Occipital lobe (tissue), 3 donors: ENCODE measurements around the gene NCAPD2. TPM values are rescaled to one million over a fixed set of nuclear protein-coding genes. Genes with fewer than 3 reads are reported as not detected.

Experiments used
- DNase-seq: peaks from one replicate; lab custom pipeline; 2025; lab: John Stamatoyannopoulos, UW
- small RNA-seq: library from RNA; depleted of rRNA; stranded (forward); fragments of <200 nt; gene quantifications from one replicate; pipeline ENCODE3, GENCODE V24; 2014
- total RNA-seq: library from RNA; depleted of rRNA; stranded (reverse); fragments of >200 nt; gene quantifications from one replicate; pipeline ENCODE4 v1.2.3, GENCODE V29; 2014

Gene NCAPD2
- total RNA-seq, 1 donor from 2014 or later, result 9.0 TPM

GRCh38 chr12:6573001-6573400 lies 79.1 kb downstream of the NCAPD2 start:
- DNase-seq, result no peak

- DNase-seq, result no peak
Observed at GRCh38 chr12:6574576-6575295, 80.8 kb downstream of the NCAPD2 start.

GRCh38 chr12:6575648-6576047 lies 81.7 kb downstream of the NCAPD2 start:
- no peak for DNase-seq

Small RNA genes within 50 kb of the gene (small RNA-seq; reads per million reads assigned to genes)
- gene SCARNA11, result 101 reads per million, percentile 96 among the genes with 10 or more reads in this experiment

Other genes starting within 250 kb of the NCAPD2 start
- not detected for gene PLEKHG6, start 183.4 kb upstream of the NCAPD2 start, total RNA-seq
- gene TNFRSF1A, start 152.0 kb upstream of the NCAPD2 start, total RNA-seq, result 14.8 TPM
- gene SCNN1A, start 118.5 kb upstream of the NCAPD2 start, total RNA-seq, result not detected
- 1.9 TPM for gene LTBR, start 109.9 kb upstream of the NCAPD2 start, total RNA-seq
- gene CD27, start 49.1 kb upstream of the NCAPD2 start, total RNA-seq, result 0.94 TPM
- gene TAPBPL, start 42.1 kb upstream of the NCAPD2 start, total RNA-seq, result 0.78 TPM
- gene VAMP1, start 23.4 kb upstream of the NCAPD2 start, total RNA-seq, result 6.4 TPM
- 36.5 TPM for gene MRPL51, start 840 bp upstream of the NCAPD2 start, total RNA-seq
- 1,311 TPM for gene GAPDH, start 40.4 kb downstream of the NCAPD2 start, total RNA-seq
- 4.4 TPM for gene IFFO1, start 61.9 kb downstream of the NCAPD2 start, total RNA-seq
- 10.8 TPM for gene NOP2, start 74.2 kb downstream of the NCAPD2 start, total RNA-seq
- 149 TPM for gene CHD4, start 113.3 kb downstream of the NCAPD2 start, total RNA-seq
- 0.62 TPM for gene LPAR5, start 141.9 kb downstream of the NCAPD2 start, total RNA-seq
- 0.62 TPM for gene ACRBP, start 153.3 kb downstream of the NCAPD2 start, total RNA-seq
- gene ING4, start 169.0 kb downstream of the NCAPD2 start, total RNA-seq, result 65.0 TPM
- 15.1 TPM for gene ZNF384, start 195.3 kb downstream of the NCAPD2 start, total RNA-seq
- 1.2 TPM for gene PIANP, start 206.7 kb downstream of the NCAPD2 start, total RNA-seq
- gene COPS7A, start 229.9 kb downstream of the NCAPD2 start, total RNA-seq, result 37.1 TPM